NB4 (cell line): ENCODE results near the gene GPR35.
"Not testable (repeated sequence)": the region's sequence is repeated elsewhere in the genome, so short reads cannot be mapped to it uniquely, and the experiment has no call there.

Source experiments
- CTCF ChIP-seq: IDR thresholded peaks from one replicate; pipeline ENCODE4 v1.5.1; 2012; ENCODE audit warnings: low read depth, low read length
- POLR2A ChIP-seq: IDR thresholded peaks from 2 replicates; pipeline ENCODE4 v1.6.1; 2011; ENCODE audit warnings: mild to moderate bottlenecking; ENCODE audit not compliant: insufficient read length; ENCODE audit errors: extremely low read depth

DNA sequence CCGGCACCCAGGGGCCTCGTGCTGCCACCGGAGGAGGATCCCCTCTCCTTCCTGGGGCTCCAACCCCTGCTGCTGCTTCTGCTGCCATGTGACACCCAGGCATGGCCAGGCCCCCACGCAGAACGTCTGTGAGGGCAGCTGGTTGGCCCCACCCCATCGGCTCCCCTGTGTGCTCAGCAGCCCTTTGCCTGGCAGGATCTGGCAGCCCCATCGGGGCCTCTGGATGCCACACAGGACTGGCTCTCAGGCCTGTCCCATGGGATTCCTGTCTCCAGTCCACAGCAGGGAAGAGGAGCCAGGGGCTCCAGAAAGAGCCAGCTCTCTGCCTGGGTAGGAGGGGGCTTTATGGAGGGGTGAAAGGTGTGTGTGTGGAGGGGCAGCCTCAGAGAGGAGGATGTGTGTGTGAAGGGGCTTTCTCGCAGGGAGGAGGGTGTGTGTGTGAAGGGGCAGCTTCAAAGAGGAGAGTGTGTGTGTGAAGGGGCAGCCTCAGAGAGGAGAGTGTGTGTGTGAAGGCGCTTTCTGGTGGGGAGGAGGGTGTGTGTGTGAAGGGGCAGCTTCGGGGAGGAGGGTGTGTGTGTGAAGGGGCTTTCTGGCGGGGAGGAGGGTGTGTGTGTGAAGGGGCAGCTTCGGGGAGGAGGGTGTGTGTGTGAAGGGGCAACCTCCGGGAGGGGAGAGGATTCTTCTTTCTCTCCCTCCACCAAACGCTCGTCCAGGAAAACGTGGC lies 49.3 kb downstream of the GPR35 start:
- not testable (repeated sequence) for TF ChIP-seq POLR2A, CTCF
